GM23248 (cell line): ENCODE data around the gene SEC14L5.

ENCODE experiments used
- EZH2 ChIP-seq: fragments of 200-600 bp; sonication (generic); IDR thresholded peaks from 2 replicates; pipeline ENCODE4 v1.6.1; 2018; ENCODE audit warnings: antibody characterized with exemption, mild to moderate bottlenecking; ENCODE audit not compliant: insufficient read depth, poor library complexity, severe bottlenecking
- EZH2phosphoT487 ChIP-seq: fragments of 200-600 bp; sonication (generic); IDR thresholded peaks from 2 replicates; pipeline ENCODE4 v1.6.1; 2018; ENCODE audit warnings: antibody characterized with exemption, moderate library complexity, mild to moderate bottlenecking, low read depth; ENCODE audit not compliant: insufficient read depth

DNA sequence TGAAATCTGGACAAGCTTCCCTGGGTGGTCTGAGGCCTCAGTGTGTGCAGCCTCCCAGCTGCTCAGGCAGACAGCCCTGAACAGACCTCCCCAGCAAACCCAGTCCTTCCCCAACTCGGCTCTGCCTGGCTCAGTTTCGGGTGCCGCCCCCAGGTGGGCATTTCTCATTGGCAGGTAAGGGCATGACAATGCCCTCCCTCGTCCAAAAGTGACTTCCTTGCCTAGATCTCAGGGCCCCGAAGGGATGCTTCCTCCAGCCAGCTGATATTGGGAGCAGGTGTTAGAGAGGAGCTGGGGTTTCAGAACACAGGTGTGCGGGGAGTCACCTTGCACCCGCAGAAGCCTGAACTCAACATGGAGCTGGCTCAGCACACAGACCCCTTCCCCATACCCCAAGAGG is 17.4 kb upstream of the SEC14L5 start:
- TF ChIP-seq EZH2 (no peak), EZH2phosphoT487 (no peak)
